ENCODE measurements around the gene TM9SF1.

Gene TM9SF1

GRCh38 chr14:24160850-24161804 lies 34.1 kb downstream of the TM9SF1 start, which contains the start of gene IRF9:
Gene IRF9 (plus strand): TSS chr14:24161265. CDS start chr14:24162145, 880 bp downstream.
- ATAC-seq: peak; percentile 94
- 0 out of 2 replicates have a peak, but pooled peaks have one; percentile 58 for TF ChIP-seq ZFP3 (CRISPR knock-in tag; IDR thresholded peaks at IDR 0.05)
- TF ChIP-seq RARB (CRISPR knock-in tag; IDR thresholded peaks at IDR 0.05): no peak
- no peak for TF ChIP-seq PPARA (CRISPR knock-in tag; IDR thresholded peaks at IDR 0.05; ENCODE audit: borderline replicate concordance)
- no peak for TF ChIP-seq CSDC2 (CRISPR knock-in tag; IDR thresholded peaks at IDR 0.05)
- TF ChIP-seq ARNTL (CRISPR knock-in tag; IDR thresholded peaks at IDR 0.05; ENCODE audit: borderline replicate concordance, low read depth): no peak
- TF ChIP-seq GLIS3 (CRISPR knock-in tag; IDR thresholded peaks at IDR 0.05): peak; percentile 78; the same call in 1 of the 2 replicates
- TF ChIP-seq, protein P1, sequence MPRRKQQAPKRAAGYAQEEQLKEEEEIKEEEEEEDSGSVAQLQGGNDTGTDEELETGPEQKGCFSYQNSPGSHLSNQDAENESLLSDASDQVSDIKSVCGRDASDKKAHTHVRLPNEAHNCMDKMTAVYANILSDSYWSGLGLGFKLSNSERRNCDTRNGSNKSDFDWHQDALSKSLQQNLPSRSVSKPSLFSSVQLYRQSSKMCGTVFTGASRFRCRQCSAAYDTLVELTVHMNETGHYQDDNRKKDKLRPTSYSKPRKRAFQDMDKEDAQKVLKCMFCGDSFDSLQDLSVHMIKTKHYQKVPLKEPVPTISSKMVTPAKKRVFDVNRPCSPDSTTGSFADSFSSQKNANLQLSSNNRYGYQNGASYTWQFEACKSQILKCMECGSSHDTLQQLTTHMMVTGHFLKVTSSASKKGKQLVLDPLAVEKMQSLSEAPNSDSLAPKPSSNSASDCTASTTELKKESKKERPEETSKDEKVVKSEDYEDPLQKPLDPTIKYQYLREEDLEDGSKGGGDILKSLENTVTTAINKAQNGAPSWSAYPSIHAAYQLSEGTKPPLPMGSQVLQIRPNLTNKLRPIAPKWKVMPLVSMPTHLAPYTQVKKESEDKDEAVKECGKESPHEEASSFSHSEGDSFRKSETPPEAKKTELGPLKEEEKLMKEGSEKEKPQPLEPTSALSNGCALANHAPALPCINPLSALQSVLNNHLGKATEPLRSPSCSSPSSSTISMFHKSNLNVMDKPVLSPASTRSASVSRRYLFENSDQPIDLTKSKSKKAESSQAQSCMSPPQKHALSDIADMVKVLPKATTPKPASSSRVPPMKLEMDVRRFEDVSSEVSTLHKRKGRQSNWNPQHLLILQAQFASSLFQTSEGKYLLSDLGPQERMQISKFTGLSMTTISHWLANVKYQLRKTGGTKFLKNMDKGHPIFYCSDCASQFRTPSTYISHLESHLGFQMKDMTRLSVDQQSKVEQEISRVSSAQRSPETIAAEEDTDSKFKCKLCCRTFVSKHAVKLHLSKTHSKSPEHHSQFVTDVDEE (CRISPR knock-in tag; IDR thresholded peaks at IDR 0.05): no peak
- no peak for TF ChIP-seq ZNF565 (CRISPR knock-in tag; conservative IDR thresholded peaks at IDR 0.05; ENCODE audit: low read depth)
- TF ChIP-seq, protein P2, sequence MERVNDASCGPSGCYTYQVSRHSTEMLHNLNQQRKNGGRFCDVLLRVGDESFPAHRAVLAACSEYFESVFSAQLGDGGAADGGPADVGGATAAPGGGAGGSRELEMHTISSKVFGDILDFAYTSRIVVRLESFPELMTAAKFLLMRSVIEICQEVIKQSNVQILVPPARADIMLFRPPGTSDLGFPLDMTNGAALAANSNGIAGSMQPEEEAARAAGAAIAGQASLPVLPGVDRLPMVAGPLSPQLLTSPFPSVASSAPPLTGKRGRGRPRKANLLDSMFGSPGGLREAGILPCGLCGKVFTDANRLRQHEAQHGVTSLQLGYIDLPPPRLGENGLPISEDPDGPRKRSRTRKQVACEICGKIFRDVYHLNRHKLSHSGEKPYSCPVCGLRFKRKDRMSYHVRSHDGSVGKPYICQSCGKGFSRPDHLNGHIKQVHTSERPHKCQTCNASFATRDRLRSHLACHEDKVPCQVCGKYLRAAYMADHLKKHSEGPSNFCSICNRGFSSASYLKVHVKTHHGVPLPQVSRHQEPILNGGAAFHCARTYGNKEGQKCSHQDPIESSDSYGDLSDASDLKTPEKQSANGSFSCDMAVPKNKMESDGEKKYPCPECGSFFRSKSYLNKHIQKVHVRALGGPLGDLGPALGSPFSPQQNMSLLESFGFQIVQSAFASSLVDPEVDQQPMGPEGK (CRISPR knock-in tag; IDR thresholded peaks at IDR 0.05; ENCODE audit: borderline replicate concordance): peak; percentile 62
- peak; percentile 14; the same call in 1 of the 2 replicates for TF ChIP-seq ZNF70 (CRISPR knock-in tag; IDR thresholded peaks at IDR 0.05)
- TF ChIP-seq, protein P3, sequence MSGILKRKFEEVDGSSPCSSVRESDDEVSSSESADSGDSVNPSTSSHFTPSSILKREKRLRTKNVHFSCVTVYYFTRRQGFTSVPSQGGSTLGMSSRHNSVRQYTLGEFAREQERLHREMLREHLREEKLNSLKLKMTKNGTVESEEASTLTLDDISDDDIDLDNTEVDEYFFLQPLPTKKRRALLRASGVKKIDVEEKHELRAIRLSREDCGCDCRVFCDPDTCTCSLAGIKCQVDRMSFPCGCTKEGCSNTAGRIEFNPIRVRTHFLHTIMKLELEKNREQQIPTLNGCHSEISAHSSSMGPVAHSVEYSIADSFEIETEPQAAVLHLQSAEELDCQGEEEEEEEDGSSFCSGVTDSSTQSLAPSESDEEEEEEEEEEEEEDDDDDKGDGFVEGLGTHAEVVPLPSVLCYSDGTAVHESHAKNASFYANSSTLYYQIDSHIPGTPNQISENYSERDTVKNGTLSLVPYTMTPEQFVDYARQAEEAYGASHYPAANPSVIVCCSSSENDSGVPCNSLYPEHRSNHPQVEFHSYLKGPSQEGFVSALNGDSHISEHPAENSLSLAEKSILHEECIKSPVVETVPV (CRISPR knock-in tag; IDR thresholded peaks at IDR 0.05): peak; percentile 18; the same call in 1 of the 2 replicates
- no peak for TF ChIP-seq POU6F1 (CRISPR knock-in tag; IDR thresholded peaks at IDR 0.05; ENCODE audit: borderline replicate concordance, low read depth)
- TF ChIP-seq ISL1 (CRISPR knock-in tag; IDR thresholded peaks at IDR 0.05): no peak
- no peak for TF ChIP-seq ZNF8 (CRISPR knock-in tag; IDR thresholded peaks at IDR 0.05)
- no peak for TF ChIP-seq SNAI2 (CRISPR knock-in tag; IDR thresholded peaks at IDR 0.05)
- no peak for TF ChIP-seq ESRRG (CRISPR knock-in tag; IDR thresholded peaks at IDR 0.05)
- TF ChIP-seq BACH2 (CRISPR knock-in tag; IDR thresholded peaks at IDR 0.05; ENCODE audit: borderline replicate concordance): no peak
- no peak for TF ChIP-seq OSR1 (CRISPR knock-in tag; IDR thresholded peaks at IDR 0.05)
- TF ChIP-seq, protein P4, sequence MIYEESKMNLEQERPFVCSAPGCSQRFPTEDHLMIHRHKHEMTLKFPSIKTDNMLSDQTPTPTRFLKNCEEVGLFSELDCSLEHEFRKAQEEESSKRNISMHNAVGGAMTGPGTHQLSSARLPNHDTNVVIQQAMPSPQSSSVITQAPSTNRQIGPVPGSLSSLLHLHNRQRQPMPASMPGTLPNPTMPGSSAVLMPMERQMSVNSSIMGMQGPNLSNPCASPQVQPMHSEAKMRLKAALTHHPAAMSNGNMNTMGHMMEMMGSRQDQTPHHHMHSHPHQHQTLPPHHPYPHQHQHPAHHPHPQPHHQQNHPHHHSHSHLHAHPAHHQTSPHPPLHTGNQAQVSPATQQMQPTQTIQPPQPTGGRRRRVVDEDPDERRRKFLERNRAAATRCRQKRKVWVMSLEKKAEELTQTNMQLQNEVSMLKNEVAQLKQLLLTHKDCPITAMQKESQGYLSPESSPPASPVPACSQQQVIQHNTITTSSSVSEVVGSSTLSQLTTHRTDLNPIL (CRISPR knock-in tag; IDR thresholded peaks at IDR 0.05; ENCODE audit: low read depth): no peak; the same call in 1 of the 2 replicates
- TF ChIP-seq ZFP30 (CRISPR knock-in tag; IDR thresholded peaks at IDR 0.05): no peak
- no peak for TF ChIP-seq TCF4 (CRISPR knock-in tag; IDR thresholded peaks at IDR 0.05; ENCODE audit: borderline replicate concordance)
- no peak for TF ChIP-seq ZC3H10 (CRISPR knock-in tag; IDR thresholded peaks at IDR 0.05)
- peak; percentile 64; the same call in 1 of the 2 replicates for TF ChIP-seq TOX (CRISPR knock-in tag; IDR thresholded peaks at IDR 0.05; ENCODE audit: borderline replicate concordance)
